HEK293 (cell line): Measurements from ENCODE around the gene METTL26.

Source experiments
- CTCF ChIA-PET: fragments of 350-600 bp; formaldehyde crosslinking; extraction: SDS; loops from one replicate; lab custom pipeline; 2021; ENCODE audit warnings: antibody characterized with exemption; lab: Yijun Ruan, JAX
- POLR2A ChIA-PET: fragments of 300-600 bp; formaldehyde crosslinking; extraction: SDS; loops from one replicate; lab custom pipeline; 2020; ENCODE audit warnings: antibody characterized with exemption, inconsistent platforms; lab: Yijun Ruan, JAX
- H3K27ac ChIP-seq: fragments of 200-500 bp; sonication (Bioruptor generic); 2 replicates; pipeline ENCODE4 v1.5.1; 2014; ENCODE audit warnings: low read depth, low read length, control low read depth, inconsistent platforms; ENCODE audit errors: extremely low read depth
- H3K36me3 ChIP-seq, 2 experiments: fragments of 200-500 bp in 1 of 2; sonication (Bioruptor generic) in 1 of 2; 1 replicate in 1 of 2; 2 replicates in 1 of 2; pipeline ENCODE4 v1.5.1; 2014 to 2017; ENCODE audit warnings: inconsistent platforms in 2 of 2, low read length in 2 of 2; ENCODE audit not compliant: control insufficient read depth in 2 of 2, insufficient read depth in 1 of 2
- H3K4me1 ChIP-seq: fragments of 200-500 bp; sonication (Bioruptor generic); 2 replicates; pipeline ENCODE4 v1.5.1; 2014; ENCODE audit warnings: mild to moderate bottlenecking, low read length, inconsistent platforms; ENCODE audit not compliant: control insufficient read depth, insufficient read depth
- H3K4me3 ChIP-seq: 2 replicates; pipeline ENCODE4 v1.5.1; 2011; ENCODE audit warnings: low read depth, mild to moderate bottlenecking, control low read depth, low read length, moderate library complexity
- H3K9me3 ChIP-seq: fragments of 200-500 bp; sonication (Bioruptor generic); 2 replicates; pipeline ENCODE4 v1.5.1; 2014; ENCODE audit warnings: low read depth, low read length, inconsistent platforms; ENCODE audit not compliant: control insufficient read depth, insufficient read depth
- EGR2 ChIP-seq: fragments of 450-650 bp; formaldehyde crosslinking; IDR thresholded peaks from 2 replicates; pipeline ENCODE4 v1.5.1; 2016; ENCODE audit warnings: low read depth, missing biosample characterization, missing genetic modification characterization
- HIC1 ChIP-seq: fragments of 450-650 bp; formaldehyde crosslinking; IDR thresholded peaks from 2 replicates; pipeline ENCODE4 v1.5.1; 2016; ENCODE audit warnings: missing biosample characterization, missing genetic modification characterization
- KLF1 ChIP-seq: fragments of 450-650 bp; formaldehyde crosslinking; IDR thresholded peaks from 2 replicates; pipeline ENCODE4 v1.5.1; 2016; ENCODE audit warnings: missing biosample characterization, missing genetic modification characterization
- OSR2 ChIP-seq: fragments of 450-650 bp; formaldehyde crosslinking; IDR thresholded peaks from 2 replicates; pipeline ENCODE4 v1.5.1; 2016; ENCODE audit warnings: missing biosample characterization, missing genetic modification characterization
- YY2 ChIP-seq: fragments of 450-650 bp; formaldehyde crosslinking; IDR thresholded peaks from 2 replicates; pipeline ENCODE4 v1.5.1; 2016; ENCODE audit warnings: missing biosample characterization, missing genetic modification characterization
- ZBTB7A ChIP-seq: fragments of 450-650 bp; formaldehyde crosslinking; IDR thresholded peaks from 2 replicates; pipeline ENCODE4 v1.5.1; 2016; ENCODE audit warnings: low read depth, missing biosample characterization, missing genetic modification characterization
- ZIC2 ChIP-seq: fragments of 450-650 bp; formaldehyde crosslinking; IDR thresholded peaks from 2 replicates; pipeline ENCODE4 v1.5.1; 2016; ENCODE audit warnings: missing biosample characterization, missing genetic modification characterization
- ZNF10 ChIP-seq: fragments of 450-650 bp; formaldehyde crosslinking; IDR thresholded peaks from 2 replicates; pipeline ENCODE4 v1.5.1; 2017; ENCODE audit warnings: missing biosample characterization, missing genetic modification characterization
- ZNF121 ChIP-seq: fragments of 450-650 bp; formaldehyde crosslinking; IDR thresholded peaks from 2 replicates; pipeline ENCODE4 v1.5.1; 2016; ENCODE audit warnings: missing biosample characterization, missing genetic modification characterization
- ZNF132 ChIP-seq: fragments of 450-650 bp; formaldehyde crosslinking; IDR thresholded peaks from 2 replicates; pipeline ENCODE4 v1.5.1; 2017; ENCODE audit warnings: missing biosample characterization, missing genetic modification characterization, borderline replicate concordance
- ZNF341 ChIP-seq: fragments of 450-650 bp; formaldehyde crosslinking; IDR thresholded peaks from 2 replicates; pipeline ENCODE4; 2016; ENCODE audit warnings: low read depth, missing biosample characterization, missing genetic modification characterization
- ZNF423 ChIP-seq: fragments of 450-650 bp; formaldehyde crosslinking; IDR thresholded peaks from 2 replicates; pipeline ENCODE4 v1.5.1; 2016; ENCODE audit warnings: missing biosample characterization, missing genetic modification characterization
- ZNF48 ChIP-seq: fragments of 450-650 bp; formaldehyde crosslinking; IDR thresholded peaks from 2 replicates; pipeline ENCODE4 v1.5.1; 2016; ENCODE audit warnings: missing biosample characterization, missing genetic modification characterization
- ZNF560 ChIP-seq: fragments of 450-650 bp; formaldehyde crosslinking; IDR thresholded peaks from 2 replicates; pipeline ENCODE4 v1.5.1; 2017; ENCODE audit warnings: missing biosample characterization, missing genetic modification characterization, borderline replicate concordance
- ZNF596 ChIP-seq: fragments of 450-650 bp; IDR thresholded peaks from 2 replicates; pipeline ENCODE4 v1.5.0; 2018; ENCODE audit warnings: missing biosample characterization, mild to moderate bottlenecking, missing genetic modification characterization, moderate library complexity
- TF ChIP-seq, protein P1 (sequence below): fragments of 450-650 bp; formaldehyde crosslinking; IDR thresholded peaks from 2 replicates; pipeline ENCODE4 v1.5.1; 2017; ENCODE audit warnings: missing biosample characterization, missing genetic modification characterization
- TF ChIP-seq, protein P2 (sequence below): fragments of 450-650 bp; formaldehyde crosslinking; IDR thresholded peaks from 2 replicates; pipeline ENCODE4 v1.5.1; 2016; ENCODE audit warnings: missing biosample characterization, missing genetic modification characterization
- TF ChIP-seq, protein P3 (sequence below): fragments of 450-650 bp; formaldehyde crosslinking; IDR thresholded peaks from 2 replicates; pipeline ENCODE4 v1.5.1; 2016; ENCODE audit warnings: missing biosample characterization, missing genetic modification characterization
- TF ChIP-seq, protein P4 (sequence below): fragments of 450-650 bp; formaldehyde crosslinking; IDR thresholded peaks from 2 replicates; pipeline ENCODE4 v1.5.1; 2016; ENCODE audit warnings: missing biosample characterization, missing genetic modification characterization

Gene METTL26

GRCh38 chr16:638034-638543 is 2.0 kb upstream of the METTL26 start (continued):
- TF ChIP-seq ZNF341 (tag by site-specific recombination), result peak; percentile 76
- TF ChIP-seq ZNF121 (tag by site-specific recombination), result no peak
- 0 out of 2 replicates have a peak, but pooled peaks have one; percentile 18 for TF ChIP-seq EGR2 (tag by site-specific recombination)
- TF ChIP-seq ZNF10 (tag by site-specific recombination), result no peak
- no peak for TF ChIP-seq ZBTB7A (tag by site-specific recombination)
- no peak for TF ChIP-seq ZNF423 (tag by site-specific recombination)
- TF ChIP-seq ZIC2 (tag by site-specific recombination), result peak; percentile 31; the same call in 1 of the 2 replicates
- TF ChIP-seq HIC1 (tag by site-specific recombination), result no peak
- TF ChIP-seq YY2 (tag by site-specific recombination), result no peak

DNA sequence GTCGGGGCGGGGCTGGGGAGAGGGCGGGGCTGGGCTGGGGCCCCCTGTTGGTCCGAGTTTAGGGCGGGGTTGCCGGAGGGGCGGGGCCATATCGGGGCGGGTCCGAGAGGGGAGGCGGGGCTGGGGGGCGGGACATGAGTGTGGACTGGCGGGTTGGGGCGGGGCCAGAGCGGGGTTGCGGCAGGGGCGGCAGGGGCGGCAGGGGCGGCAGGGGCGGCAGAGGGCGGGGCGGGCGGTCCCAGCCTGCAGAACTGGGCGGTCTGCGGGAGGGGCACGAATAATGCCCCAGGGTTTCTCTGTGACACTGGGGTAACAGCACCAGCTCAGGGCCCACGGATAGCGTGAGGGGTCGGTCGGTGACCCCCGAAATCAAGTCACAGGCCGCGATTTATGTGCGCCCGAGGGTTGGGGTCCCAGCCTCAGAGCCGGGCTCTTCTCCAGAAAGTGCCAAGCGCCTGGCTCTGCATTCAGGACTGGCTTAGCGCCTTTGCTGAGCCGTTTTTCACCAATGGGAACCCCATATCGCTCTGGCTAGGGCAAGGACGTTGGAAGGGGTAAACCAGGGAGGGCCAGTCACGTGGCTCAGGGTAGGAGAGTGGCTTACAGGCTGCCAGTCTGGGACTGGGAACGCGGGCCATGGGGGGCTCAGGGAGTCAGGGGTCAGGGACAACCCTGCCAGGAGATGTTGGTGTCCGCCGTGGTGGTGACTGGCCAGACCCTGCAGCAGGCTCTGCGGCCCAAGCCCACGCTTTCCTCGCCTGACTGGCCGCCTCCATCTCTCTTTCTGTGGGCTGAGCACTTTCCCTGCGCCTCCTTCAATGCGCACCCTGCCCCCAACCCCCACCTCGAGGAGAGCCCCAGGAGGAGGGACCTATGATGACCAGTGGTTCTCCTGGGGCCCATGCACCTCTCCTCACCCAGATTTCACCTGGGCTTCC is 1.2 kb upstream of the METTL26 start:
- Histone ChIP-seq H3K27ac (peak overlapping the region; percentile 82; the same call in 1 of the 2 replicates), H3K4me1 (peaks cover 6% of the 10 kb centered on the region; the same call in 1 of the 2 replicates), H3K36me3 (peaks cover 0 to 20% of the 10 kb centered on the region in 2 experiments; a peak in 1 of 3 replicates), H3K4me3 (peak overlapping the region; percentile 87), H3K9me3 (no peaks in the 10 kb centered on the region)
- POLR2A ChIA-PET, result interaction anchor here (0.9 to 2.0 kb wide), 6 partner anchors 10 to 49 kb away, joined by 3 to 10 read pairs (median 4); partner anchors contain the start of genes JMJD8 and WDR90
- CTCF ChIA-PET, result interaction anchor here (1.2 to 1.5 kb wide), 3 partner anchors 11 to 47 kb away, joined by 3 to 6 read pairs (median 5); no protein-coding TSS in a partner anchor
- TF ChIP-seq ZNF560 (tag by site-specific recombination), result no peak
- TF ChIP-seq, protein P1, sequence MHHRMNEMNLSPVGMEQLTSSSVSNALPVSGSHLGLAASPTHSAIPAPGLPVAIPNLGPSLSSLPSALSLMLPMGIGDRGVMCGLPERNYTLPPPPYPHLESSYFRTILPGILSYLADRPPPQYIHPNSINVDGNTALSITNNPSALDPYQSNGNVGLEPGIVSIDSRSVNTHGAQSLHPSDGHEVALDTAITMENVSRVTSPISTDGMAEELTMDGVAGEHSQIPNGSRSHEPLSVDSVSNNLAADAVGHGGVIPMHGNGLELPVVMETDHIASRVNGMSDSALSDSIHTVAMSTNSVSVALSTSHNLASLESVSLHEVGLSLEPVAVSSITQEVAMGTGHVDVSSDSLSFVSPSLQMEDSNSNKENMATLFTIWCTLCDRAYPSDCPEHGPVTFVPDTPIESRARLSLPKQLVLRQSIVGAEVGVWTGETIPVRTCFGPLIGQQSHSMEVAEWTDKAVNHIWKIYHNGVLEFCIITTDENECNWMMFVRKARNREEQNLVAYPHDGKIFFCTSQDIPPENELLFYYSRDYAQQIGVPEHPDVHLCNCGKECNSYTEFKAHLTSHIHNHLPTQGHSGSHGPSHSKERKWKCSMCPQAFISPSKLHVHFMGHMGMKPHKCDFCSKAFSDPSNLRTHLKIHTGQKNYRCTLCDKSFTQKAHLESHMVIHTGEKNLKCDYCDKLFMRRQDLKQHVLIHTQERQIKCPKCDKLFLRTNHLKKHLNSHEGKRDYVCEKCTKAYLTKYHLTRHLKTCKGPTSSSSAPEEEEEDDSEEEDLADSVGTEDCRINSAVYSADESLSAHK, result no peak
- TF ChIP-seq ZNF596 (tag by site-specific recombination), result no peak
- TF ChIP-seq, protein P2, sequence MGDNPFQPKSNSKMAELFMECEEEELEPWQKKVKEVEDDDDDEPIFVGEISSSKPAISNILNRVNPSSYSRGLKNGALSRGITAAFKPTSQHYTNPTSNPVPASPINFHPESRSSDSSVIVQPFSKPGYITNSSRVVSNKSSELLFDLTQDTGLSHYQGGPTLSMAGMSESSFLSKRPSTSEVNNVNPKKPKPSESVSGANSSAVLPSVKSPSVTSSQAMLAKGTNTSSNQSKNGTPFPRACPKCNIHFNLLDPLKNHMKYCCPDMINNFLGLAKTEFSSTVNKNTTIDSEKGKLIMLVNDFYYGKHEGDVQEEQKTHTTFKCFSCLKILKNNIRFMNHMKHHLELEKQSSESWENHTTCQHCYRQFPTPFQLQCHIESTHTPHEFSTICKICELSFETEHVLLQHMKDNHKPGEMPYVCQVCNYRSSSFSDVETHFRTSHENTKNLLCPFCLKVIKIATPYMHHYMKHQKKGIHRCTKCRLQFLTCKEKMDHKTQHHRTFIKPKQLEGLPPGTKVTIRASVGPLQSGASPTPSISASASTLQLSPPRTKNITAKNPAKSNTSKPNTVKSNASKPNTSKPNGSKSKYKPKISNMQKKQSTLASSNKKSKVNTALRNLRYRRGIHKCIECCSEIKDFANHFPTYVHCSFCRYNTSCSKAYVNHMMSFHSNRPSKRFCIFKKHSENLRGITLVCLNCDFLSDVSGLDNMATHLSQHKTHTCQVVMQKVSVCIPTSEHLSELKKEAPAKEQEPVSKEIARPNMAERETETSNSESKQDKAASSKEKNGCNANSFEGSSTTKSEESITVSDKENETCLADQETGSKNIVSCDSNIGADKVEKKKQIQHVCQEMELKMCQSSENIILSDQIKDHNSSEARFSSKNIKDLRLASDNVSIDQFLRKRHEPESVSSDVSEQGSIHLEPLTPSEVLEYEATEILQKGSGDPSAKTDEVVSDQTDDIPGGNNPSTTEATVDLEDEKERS, result no peak
- TF ChIP-seq, protein P3, sequence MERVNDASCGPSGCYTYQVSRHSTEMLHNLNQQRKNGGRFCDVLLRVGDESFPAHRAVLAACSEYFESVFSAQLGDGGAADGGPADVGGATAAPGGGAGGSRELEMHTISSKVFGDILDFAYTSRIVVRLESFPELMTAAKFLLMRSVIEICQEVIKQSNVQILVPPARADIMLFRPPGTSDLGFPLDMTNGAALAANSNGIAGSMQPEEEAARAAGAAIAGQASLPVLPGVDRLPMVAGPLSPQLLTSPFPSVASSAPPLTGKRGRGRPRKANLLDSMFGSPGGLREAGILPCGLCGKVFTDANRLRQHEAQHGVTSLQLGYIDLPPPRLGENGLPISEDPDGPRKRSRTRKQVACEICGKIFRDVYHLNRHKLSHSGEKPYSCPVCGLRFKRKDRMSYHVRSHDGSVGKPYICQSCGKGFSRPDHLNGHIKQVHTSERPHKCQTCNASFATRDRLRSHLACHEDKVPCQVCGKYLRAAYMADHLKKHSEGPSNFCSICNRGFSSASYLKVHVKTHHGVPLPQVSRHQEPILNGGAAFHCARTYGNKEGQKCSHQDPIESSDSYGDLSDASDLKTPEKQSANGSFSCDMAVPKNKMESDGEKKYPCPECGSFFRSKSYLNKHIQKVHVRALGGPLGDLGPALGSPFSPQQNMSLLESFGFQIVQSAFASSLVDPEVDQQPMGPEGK (tag by site-specific recombination), result peak; percentile 23; the same call in 1 of the 2 replicates
- peak; percentile 69 for TF ChIP-seq KLF1 (tag by site-specific recombination)
- no peak for TF ChIP-seq OSR2 (tag by site-specific recombination)
- no peak for TF ChIP-seq ZNF132 (tag by site-specific recombination)
- TF ChIP-seq ZNF48 (tag by site-specific recombination), result no peak
- TF ChIP-seq, protein P4, sequence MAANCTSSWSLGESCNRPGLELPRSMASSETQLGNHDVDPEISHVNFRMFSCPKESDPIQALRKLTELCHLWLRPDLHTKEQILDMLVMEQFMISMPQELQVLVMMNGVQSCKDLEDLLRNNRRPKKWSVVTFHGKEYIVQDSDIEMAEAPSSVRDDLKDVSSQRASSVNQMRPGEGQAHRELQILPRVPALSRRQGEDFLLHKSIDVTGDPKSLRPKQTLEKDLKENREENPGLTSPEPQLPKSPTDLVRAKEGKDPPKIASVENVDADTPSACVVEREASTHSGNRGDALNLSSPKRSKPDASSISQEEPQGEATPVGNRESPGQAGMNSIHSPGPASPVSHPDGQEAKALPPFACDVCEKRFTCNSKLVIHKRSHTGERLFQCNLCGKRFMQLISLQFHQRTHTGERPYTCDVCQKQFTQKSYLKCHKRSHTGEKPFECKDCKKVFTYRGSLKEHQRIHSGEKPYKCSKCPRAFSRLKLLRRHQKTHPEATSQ (tag by site-specific recombination), result no peak
